Measurements from ENCODE around the gene PRDM2.

The PRDM2 gene

GRCh38 chr1:13733711-13734110 lies 33.7 kb downstream of the PRDM2 start:
- DNase-seq: no peak

- DNase-seq: no peak
These were observed 35.4 kb downstream of the PRDM2 start for GRCh38 chr1:13735168-13735930.

DNA sequence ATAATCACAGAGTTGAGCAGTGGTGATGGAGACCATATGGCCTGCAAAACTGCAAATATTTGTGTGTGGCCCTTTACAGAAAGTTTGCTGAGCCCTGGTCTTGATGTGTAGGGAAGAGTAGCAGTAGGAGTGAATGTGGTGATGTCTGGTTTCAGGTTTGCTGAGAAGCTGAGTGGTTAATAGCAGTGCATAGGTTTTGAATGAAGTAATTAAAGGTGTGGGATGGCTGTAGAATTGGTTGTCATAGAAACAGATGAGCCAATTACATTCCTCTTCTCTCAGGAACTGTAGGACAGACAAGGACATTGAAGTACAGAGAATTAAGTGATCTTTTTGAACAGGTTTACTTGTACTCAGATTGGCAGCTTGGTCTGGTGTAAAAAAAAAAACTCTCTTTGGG lies 37.4 kb downstream of the PRDM2 start:
- no peak for DNase-seq

- DNase-seq: no peak
These were observed 46.4 kb downstream of the PRDM2 start for GRCh38 chr1:13746342-13746741.

DNA sequence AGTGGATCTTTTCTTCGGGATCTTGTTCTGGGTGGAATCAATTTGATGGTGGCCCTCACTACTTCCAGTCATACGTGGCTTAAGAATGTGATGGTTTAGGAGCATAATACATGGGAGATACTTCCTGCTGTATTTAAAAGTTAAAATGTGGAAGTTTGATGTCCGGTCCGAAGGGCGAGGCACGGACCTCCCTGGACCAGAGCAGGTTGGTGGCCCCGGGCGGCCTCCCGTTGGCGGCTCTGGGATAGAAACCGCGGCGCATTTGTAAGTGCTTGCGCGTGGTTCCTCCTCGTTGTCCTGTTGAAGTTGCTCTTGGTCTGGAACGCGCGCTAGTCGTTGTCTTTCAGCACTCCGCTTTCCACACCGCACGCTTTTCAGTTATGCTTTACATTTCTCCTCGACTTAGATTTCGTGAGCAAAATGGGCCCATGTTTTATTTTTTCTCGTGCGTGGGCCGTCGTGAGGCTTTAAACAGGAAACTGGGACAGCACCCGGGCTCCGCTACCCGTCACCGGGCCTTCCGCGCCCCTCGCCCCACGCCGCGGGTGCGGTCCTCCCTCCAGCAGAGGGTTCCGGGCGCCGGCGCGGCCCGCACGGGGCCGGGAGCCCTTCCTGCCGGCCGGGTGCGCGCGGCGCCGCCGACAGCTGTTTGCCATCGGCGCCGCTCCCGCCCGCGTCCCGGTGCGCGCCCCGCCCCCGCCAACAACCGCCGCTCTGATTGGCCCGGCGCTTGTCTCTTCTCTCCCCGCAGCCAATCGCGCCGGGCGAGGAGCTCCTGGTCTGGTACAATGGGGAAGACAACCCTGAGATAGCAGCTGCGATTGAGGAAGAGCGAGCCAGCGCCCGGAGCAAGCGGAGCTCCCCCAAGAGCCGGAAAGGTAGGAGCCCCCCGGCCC lies 48.9 kb downstream of the PRDM2 start:
- DNase-seq: peak; percentile 97

GRCh38 chr1:13749543-13750341 lies 49.8 kb downstream of the PRDM2 start:
- DNase-seq: no peak

GRCh38 chr1:13751458-13751871 lies 51.5 kb downstream of the PRDM2 start:
- no peak for DNase-seq

GRCh38 chr1:13751985-13752384 lies 52.0 kb downstream of the PRDM2 start:
- DNase-seq: no peak

DNA sequence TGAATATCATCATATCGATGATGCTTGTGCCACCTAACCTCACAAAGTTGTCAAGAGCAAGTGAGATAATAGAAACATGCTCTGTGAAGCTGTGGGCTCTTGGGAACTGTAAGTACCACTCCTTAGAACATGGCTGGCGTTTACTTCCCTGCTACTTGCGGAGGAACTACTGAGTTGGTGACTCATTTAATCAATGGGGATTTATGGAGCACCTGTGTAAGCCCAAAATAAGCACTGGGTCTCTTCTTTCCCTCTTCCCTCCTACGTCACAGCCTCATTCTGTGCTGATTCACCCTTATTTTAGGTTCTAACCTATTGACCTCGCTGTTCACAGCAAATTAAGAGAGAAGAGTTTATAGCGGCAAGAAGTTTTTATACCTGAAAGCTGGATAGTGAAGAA lies 52.9 kb downstream of the PRDM2 start:
- no peak for DNase-seq

- DNase-seq: no peak
These were observed 53.8 kb downstream of the PRDM2 start for GRCh38 chr1:13753636-13754402.

DNA sequence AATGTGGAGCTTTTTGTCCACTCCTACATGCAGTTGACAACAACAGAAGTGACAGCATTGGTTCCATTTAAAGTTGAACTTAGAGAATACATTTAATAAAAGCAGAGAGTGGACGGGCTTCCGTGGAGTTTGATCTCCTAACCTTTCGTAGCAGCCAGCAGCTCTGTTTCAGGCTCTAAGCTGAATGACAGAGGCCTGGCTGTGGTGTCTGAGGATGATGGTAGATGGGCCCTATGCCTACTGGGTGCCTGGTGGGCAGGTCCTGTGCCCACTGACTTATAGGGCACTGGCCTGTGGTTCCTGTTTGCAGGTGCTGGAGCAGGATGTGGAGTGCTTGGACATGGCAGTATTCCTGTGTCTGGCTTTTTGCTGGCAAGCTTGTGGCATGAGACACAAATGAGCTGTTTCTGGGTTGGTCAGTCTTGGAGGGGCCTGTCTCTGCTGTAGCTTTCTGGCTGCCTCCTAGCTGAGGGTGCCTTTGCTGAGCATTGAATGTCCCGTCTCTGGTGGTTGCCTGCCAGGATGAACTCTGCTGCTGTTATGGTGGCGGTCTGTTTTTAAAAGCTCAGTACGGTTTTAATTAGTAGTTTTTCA lies 54.6 kb downstream of the PRDM2 start:
- DNase-seq: no peak

GRCh38 chr1:13756557-13757315 lies 56.7 kb downstream of the PRDM2 start:
- DNase-seq: no peak

DNA sequence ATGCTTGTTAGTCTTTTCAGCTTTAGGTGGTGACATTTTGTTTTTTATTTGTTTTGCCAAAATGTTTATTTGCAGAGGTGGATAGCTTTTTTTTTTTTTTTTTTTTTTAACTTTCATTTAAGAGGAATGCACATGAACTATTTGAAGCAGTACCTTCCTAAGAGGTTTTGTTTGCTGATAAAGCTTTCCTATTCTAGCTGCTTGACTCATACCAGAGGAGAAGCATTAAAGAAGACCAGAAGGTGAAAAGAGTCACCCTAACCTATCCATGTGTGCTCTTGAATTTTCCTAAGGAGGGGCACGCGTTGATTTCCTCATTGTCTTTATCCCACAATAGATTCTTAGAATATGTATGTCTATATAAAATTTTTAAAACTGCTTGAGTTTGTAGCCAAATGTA lies 57.7 kb downstream of the PRDM2 start:
- DNase-seq: no peak

DNA sequence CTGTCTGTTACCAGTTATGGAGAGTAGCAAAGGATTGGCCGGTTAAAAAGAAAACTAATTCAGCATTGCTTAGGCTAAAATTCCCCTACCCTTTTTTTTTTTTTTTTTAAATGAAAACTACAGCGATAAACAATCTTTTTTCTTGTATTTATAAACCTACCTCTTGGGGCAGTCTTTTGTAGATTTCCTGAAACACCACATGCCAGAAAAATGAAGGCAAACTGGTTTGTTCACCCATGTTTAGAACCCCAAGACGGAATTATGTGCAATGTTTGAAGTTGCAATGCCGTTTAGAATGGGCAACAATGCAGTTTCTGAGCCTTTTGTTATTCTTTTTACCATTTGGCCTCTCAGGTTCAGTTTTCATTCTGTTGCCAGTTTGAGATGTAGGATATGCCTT lies 59.1 kb downstream of the PRDM2 start:
- no peak for DNase-seq

DNA sequence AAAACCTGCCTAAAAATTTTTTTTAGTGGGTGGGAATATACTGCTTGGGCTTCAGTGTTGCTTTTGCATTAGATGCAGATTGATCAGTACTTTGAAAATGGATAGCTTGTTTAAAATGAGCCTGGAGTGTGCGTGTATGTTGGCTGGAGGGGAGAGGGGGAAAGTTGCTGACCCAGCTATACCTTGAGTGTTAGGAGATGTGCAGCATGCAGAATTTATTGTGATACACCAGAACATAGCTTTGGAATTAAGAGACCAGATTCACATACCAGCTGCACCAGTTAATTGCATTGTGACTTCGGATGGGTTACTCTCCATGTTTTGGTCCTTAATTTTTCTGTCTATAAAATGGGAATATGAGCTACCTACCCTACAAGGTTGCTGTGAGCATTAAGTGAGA lies 60.4 kb downstream of the PRDM2 start:
- DNase-seq: no peak

GRCh38 chr1:13760921-13761320 lies 60.9 kb downstream of the PRDM2 start:
- DNase-seq: no peak

GRCh38 chr1:13761883-13762282 lies 61.9 kb downstream of the PRDM2 start:
- no peak for DNase-seq

GRCh38 chr1:13762642-13763041 lies 62.7 kb downstream of the PRDM2 start:
- DNase-seq: no peak

DNA sequence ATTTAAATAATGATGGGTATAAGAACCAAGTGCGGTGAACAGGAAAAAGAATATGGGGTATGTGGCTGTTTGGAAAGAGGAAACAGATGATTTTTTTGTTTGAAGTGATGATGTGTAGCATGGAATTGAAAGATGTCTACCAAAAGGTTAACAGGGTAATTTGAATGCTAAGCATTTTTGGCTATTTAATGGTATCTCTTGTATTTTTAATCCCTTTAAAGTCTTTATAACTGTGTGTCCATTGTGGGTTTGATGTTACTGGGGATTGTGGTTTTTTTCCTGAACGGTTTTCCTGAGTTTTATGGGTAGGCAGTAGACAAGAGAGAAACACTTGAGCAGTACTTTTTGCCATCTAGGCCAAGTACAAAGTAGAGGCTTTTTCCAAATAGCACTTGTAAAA lies 63.2 kb downstream of the PRDM2 start:
- no peak for DNase-seq

- DNase-seq: peak; percentile 26
These were observed 64.0 kb downstream of the PRDM2 start for GRCh38 chr1:13763991-13764390.

- DNase-seq: no peak
These were observed 64.8 kb downstream of the PRDM2 start for GRCh38 chr1:13764588-13765332.
